AG09309 (cell line): ENCODE results near the gene GLE1.

Source experiments
- DNase-seq: peaks from one replicate; pipeline ENCODE4 v3.0.0-alpha.2; 2010; ENCODE audit warnings: low read depth
- H3K4me3 ChIP-seq: 2 replicates; pipeline ENCODE4 v1.5.1; 2011; ENCODE audit warnings: mild to moderate bottlenecking, low read depth, low read length, moderate library complexity; ENCODE audit not compliant: control insufficient read depth
- CTCF ChIP-seq: IDR thresholded peaks from 2 replicates; pipeline ENCODE4 v1.5.1; 2011; ENCODE audit warnings: mild to moderate bottlenecking, low read depth, low read length, inconsistent platforms; ENCODE audit not compliant: insufficient read depth, control insufficient read depth; ENCODE audit errors: missing control alignments

GLE1 gene

DNA sequence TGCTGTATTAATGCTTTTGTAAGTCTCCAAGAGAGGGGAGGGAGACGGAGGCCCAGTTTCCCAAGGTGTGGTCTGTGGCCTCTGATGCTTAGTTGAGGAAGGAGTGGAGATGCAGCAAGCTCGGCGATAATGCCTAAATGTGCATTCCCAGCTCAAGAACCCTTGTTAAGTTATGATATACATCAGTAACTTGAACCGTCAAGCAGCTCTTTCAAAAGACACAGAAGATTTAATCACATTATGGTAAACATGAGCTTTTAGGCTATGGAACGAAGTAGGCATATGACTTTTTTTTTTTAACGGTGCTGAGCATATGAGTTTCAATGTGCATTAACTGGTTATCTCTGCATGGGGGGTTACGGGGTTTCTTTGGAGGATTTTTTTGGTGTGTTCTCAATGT is 22.3 kb upstream of the GLE1 start:
- no peak overlapping the region for H3K4me3 ChIP-seq
- DNase-seq: no peak
- TF ChIP-seq CTCF: no peak

DNA sequence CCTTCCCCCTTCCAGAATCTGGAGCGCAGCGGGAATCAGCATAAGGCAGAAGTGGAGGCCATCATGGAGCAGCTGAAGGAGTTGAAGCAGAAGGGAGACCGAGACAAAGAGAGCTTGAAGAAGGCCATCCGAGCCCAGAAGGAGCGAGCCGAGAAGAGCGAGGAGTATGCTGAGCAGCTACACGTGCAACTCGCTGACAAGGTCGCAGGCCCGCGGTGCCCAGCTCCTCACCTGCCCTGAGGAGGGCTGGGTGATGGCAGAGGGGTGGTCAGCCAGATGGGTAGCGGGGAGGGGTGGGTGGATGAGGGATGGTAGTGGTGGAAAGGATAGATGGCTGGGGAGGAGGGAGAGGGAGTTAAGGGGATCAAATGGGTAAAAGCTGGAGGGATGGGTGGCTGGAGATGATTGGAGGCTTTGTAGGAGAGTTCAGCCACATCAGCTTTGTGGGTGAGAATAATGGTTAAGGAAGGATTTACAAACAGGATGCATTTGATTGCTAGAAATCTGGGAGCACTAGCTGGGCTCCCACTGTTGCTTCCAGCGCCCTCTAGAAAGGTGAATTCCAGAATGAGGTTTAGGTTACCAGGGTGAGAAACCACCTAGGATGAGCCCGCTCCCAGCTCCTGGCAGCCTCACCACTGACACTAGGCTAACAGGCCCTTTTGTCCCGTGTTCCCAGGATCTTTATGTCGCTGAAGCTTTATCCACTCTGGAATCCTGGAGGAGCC is 19.7 kb upstream of the GLE1 start:
- no peak overlapping the region for H3K4me3 ChIP-seq
- no peak for TF ChIP-seq CTCF
- DNase-seq: no peak

DNA sequence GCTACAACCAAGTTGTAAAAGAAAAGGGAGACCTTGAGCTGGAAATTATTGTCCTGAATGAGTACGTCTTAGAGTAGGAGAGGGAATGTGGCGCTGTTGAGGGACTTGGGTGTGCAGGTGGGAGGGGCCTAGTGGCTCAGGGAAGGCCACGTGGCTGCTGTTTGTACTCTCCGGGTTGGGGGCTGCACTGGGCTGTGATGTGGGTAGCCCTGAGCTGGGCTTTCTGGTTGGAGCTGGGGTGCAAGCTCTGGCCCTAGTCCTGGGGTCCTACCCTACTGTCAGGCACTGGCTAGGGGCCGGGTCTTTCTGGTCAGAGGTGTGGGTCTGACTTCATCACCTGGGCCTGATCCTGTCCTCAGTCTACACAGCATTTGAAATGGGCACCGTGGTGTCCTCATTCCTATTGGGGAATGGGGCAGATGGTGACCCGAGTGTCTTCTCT is 19.1 kb upstream of the GLE1 start:
- no peak for TF ChIP-seq CTCF
- DNase-seq: no peak
- no peak overlapping the region for H3K4me3 ChIP-seq

GRCh38 chr9:128486201-128486600 is 18.3 kb upstream of the GLE1 start:
- no peak overlapping the region for H3K4me3 ChIP-seq
- DNase-seq: no peak
- TF ChIP-seq CTCF: no peak

GRCh38 chr9:128493424-128493823 is 11.1 kb upstream of the GLE1 start:
- no peak overlapping the region for H3K4me3 ChIP-seq
- no peak for DNase-seq
- TF ChIP-seq CTCF: no peak

DNA sequence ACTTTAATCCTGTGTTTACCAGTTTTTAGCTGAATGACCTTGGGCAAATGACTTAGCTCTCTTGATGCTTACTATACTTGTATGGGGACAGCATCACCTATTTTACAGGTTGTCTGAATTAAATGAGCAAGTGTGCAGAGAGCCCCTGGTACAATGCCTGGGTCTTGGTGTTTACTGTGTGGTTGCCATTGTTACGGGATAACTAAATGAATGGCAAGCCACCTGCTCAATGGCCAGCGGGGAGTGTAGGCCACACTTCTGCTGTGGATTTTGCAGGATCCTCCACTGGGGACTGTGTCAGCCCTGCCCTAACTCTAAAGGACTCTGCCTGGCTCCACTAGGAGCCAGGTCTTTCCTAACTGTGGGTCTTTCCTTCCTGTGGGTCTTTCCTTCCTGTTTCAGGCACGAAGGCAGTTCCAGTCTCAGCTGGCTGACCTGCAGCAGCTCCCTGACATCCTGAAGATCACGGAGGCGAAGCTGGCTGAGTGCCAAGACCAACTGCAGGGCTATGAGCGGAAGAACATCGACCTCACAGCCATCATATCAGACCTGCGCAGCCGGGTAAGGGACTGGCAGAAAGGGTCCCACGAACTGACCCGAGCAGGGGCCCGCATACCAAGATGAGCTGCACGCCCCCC is 10.3 kb upstream of the GLE1 start:
- TF ChIP-seq CTCF: no peak
- no peak for DNase-seq
- no peak overlapping the region for H3K4me3 ChIP-seq
